DND-41 (cell line): ENCODE measurements around the gene CFAP97.

Experiments used
- CTCF ChIP-seq: IDR thresholded peaks from 2 replicates; pipeline ENCODE4 v1.5.1; 2012; ENCODE audit warnings: borderline replicate concordance, low read length, moderate library complexity, mild to moderate bottlenecking; ENCODE audit not compliant: poor library complexity, severe bottlenecking; ENCODE audit errors: extremely low read depth
- EZH2 ChIP-seq: IDR thresholded peaks from 3 replicates; pipeline ENCODE4 v1.6.1; 2012; ENCODE audit warnings: borderline replicate concordance, low read depth, mild to moderate bottlenecking, moderate library complexity, low read length, inconsistent platforms; ENCODE audit not compliant: severe bottlenecking

GRCh38 chr4:185210102-185210981 lies 6.5 kb upstream of the CFAP97 start:
- TF ChIP-seq CTCF: no peak
- no peak for TF ChIP-seq EZH2
